Activated naive CD4-positive, alpha-beta T cell treated with Interleukin-2 at 50 U/mL for 16 hours (primary cell): Measurements from ENCODE around the gene NAA38.

ENCODE experiments used
- DNase-seq: peaks from one replicate; pipeline ENCODE4 v3.0.0-alpha.2; 2020

NAA38 gene

DNA sequence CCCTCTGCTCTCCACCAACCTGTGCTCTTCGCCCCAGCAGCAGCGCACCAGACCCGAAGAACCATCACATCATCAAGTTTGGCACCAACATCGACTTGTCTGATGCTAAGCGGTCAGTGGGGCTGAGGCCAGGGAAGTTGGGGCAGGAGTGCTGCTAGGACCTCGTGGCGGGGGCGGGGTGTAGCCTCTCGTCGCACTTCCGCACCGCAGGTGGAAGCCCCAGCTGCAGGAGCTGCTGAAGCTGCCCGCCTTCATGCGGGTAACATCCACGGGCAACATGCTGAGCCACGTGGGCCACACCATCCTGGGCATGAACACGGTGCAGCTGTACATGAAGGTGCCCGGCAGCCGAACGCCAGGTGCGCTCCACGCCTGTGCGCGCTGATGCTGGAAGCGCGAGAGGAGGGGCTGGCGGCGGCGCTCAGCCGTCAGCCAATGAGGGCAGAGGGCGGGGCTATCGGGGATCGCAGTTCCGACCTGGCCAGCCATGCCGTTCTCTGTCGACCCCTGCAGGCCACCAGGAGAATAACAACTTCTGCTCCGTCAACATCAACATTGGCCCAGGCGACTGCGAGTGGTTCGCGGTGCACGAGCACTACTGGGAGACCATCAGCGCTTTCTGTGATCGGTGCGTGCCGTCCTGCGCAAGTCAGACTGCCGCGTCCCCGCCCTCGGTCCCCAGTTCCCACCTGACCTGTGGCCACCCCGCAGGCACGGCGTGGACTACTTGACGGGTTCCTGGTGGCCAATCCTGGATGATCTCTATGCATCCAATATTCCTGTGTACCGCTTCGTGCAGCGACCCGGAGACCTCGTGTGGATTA, 5.7 kb downstream of the NAA38 start:
- DNase-seq: peak; percentile 93

DNA sequence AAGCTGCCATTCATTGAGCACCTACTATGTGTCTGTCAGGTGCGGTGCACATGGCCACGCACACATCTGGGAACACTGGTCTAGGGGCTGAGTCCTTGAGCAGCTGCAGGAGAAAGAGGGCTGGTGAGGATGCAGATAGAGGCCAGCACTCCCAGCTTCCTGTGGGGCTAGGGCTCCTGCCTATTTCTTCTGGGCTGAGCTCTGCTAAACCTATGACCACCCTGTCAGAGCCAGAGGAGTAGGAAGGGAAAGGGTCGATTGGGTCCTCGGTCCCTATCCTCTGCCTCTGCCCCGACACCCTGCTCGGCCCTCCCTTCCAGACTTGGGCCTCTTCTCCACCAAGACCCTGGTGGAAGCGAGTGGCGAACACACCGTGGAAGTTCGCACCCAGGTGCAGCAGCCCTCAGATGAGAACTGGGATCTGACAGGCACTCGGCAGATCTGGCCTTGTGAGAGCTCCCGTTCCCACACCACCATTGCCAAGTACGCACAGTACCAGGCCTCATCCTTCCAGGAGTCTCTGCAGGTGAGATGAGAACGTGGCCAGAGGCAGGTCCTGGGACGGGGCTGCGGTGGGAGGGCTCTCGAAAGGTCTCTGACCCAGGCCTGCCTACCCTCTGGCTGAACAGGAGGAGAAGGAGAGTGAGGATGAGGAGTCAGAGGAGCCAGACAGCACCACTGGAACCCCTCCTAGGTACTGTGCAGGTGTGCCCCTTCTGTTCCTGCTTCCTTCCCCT, 6.5 kb downstream of the NAA38 start:
- no peak for DNase-seq

DNA sequence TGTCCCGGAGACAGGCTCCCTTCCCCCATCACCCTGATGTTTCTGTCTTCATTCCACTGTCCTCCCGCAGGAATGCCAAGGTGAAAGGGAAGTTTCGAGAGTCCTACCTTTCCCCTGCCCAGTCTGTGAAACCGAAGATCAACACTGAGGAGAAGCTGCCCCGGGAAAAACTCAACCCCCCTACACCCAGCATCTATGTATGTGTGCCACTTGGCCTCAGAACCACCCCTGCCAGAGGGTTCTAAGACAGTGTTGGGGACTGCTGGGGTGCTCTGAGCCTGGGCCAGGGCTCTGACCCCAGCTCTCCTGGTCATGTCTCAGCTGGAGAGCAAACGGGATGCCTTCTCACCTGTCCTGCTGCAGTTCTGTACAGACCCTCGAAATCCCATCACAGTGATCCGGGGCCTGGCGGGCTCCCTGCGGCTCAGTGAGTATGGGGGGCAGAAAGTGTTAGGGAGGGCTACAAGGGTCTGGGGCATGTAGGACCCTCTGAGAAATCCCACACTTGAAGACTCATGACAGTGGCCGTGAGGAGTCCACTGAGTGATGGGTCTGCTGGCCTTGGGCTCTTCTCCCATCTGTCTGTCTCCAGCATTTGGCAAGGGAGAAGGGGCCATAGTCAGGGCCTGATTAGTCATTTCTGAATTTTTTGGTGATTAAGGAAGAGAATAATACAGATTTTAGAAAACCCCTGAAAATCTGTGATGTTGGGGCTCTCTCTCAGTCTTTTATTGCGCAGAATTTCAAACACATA, 7.4 kb downstream of the NAA38 start:
- DNase-seq: no peak

DNA sequence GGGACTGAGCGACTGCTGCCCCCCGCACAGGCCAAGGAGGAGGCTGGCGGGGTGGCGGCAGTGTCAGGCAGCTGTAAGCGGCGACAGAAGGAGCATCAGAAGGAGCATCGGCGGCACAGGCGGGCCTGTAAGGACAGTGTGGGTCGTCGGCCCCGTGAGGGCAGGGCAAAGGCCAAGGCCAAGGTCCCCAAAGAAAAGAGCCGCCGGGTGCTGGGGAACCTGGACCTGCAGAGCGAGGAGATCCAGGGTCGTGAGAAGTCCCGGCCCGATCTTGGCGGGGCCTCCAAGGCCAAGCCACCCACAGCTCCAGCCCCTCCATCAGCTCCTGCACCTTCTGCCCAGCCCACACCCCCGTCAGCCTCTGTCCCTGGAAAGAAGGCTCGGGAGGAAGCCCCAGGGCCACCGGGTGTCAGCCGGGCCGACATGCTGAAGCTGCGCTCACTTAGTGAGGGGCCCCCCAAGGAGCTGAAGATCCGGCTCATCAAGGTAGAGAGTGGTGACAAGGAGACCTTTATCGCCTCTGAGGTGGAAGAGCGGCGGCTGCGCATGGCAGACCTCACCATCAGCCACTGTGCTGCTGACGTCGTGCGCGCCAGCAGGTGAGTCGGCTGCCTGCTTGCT, 8.1 kb downstream of the NAA38 start:
- no peak for DNase-seq

DNA sequence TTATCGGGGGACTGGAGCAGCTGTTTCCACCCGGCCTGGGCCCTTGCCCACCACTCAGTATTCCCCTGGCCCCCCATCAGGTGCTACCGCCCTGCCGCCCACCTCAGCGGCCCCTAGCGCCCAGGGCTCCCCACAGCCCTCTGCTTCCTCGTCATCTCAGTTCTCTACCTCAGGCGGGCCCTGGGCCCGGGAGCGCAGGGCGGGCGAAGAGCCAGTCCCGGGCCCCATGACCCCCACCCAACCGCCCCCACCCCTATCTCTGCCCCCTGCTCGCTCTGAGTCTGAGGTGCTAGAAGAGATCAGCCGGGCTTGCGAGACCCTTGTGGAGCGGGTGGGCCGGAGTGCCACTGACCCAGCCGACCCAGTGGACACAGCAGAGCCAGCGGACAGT, 8.6 kb downstream of the NAA38 start:
- DNase-seq: no peak

DNA sequence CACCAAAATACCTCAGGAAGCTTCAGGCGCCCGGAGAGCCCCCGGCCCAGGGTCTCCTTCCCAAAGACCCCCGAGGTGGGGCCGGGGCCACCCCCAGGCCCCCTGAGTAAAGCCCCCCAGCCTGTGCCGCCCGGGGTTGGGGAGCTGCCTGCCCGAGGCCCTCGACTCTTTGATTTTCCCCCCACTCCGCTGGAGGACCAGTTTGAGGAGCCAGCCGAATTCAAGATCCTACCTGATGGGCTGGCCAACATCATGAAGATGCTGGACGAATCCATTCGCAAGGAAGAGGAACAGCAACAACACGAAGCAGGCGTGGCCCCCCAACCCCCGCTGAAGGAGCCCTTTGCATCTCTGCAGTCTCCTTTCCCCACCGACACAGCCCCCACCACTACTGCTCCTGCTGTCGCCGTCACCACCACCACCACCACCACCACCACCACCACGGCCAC, 9.2 kb downstream of the NAA38 start:
- DNase-seq: no peak

DNA sequence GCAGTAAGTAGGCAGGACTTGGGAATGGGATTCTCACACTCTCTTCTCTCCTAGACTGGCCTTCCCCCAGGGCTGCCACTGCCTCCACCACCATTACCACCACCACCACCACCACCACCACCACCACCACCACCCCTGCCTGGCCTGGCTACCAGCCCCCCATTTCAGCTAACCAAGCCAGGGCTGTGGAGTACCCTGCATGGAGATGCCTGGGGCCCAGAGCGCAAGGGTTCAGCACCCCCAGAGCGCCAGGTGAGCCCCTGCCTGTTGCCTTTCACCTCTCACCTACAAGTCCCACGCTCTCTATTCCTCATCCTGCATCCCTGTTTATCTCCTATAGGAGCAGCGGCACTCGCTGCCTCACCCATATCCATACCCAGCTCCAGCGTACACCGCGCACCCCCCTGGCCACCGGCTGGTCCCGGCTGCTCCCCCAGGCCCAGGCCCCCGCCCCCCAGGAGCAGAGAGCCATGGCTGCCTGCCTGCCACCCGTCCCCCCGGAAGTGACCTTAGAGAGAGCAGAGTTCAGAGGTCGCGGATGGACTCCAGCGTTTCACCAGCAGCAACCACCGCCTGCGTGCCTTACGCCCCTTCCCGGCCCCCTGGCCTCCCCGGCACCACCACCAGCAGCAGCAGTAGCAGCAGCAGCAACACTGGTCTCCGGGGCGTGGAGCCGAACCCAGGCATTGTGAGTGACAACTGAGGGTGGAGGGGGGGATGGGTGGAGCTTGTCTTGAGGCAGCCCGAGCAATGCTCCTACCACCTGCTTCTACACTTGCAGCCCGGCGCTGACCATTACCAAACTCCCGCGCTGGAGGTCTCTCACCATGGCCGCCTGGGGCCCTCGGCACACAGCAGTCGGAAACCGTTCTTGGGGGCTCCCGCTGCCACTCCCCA, 10.3 kb downstream of the NAA38 start:
- DNase-seq: no peak

DNA sequence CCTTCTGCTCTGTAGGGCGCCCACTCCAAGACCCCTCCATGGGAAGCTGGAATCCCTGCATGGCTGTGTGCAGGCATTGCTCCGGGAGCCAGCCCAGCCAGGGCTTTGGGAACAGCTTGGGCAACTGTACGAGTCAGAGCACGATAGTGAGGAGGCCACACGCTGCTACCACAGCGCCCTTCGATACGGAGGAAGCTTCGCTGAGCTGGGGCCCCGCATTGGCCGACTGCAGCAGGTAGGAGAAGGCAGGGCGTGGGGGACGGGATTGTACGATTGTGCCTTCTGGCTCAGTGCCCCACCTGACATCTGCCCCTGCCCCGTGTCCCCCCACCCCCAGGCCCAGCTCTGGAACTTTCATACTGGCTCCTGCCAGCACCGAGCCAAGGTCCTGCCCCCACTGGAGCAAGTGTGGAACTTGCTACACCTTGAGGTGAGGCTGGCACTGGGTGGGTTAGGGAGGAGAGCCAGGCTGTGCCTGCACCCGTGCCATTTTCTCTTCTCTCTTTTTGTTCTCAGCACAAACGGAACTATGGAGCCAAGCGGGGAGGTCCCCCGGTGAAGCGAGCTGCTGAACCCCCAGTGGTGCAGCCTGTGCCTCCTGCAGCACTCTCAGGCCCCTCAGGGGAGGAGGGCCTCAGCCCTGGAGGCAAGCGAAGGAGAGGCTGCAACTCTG, 11.2 kb downstream of the NAA38 start:
- DNase-seq: no peak

DNA sequence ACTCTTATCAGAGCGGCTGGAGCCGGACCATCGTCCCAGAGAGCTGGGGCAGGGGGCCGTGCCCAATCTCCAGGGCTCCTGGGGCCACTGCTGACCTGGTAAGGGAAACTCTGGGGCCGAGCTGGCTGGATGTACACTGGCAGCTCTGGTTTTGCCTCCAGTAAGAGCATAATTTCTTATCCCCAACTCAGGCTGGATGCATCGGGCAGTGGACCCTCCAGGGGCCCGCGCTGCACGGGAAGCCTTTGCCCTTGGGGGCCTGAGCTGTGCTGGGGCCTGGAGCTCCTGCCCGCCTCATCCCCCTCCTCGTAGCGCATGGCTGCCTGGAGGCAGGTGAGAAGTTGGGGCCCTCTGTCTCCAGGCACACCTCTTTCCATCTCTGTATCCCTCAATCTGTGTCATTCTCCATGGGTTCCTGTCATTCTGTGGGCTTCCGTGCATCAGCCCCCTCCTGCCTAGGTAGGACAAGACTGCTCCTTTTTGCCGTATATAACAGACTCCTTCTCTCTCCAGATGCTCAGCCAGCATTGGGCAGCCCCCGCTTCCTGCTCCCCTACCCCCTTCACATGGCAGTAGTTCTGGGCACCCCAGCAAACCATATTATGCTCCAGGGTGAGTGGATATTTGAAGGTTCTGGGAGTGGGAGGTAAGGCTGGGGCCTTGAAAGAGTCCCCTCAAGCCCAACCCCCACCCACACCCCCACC, 11.8 kb downstream of the NAA38 start:
- DNase-seq: no peak

DNA sequence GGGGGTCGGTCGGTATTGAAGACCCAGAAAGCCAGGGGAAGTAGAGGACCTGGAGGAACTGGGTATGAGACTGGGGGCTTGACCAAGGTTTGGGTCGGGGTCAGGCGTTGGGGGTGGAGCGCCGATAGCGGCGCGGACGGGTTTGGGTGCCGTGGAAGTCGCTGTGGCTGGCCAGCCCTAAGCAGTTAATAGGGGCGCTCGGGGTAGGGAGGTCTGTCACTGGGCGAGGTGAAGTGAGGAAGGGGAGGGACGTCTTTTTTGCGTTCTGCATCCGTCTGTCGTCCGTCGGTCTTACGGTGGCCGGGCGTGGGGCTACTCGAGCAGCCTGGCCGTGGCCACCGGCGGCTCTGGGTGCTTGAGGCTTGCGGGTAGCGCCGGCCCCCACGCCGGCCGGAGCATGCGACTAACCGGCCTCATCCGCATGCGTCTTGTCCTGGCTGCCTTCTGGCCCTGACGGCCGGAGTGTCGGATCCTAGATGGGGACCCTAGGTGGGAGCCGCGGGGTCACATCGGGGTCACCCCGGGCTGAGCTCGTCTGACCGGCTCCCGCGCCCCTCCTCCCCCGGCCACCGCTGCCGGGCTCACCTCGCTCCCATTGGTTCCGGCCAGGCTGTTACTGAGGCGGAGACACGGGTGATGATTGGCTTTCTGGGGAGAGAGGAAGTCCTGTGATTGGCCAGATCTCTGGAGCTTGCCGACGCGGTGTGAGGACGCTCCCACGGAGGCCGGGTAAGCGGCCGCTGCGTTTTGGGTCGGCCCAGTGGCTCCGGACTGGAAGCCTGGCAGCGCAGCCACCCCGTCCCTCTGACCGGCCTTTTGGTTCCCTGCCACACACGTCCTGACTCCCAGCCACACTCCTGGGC, 12.8 kb downstream of the NAA38 start:
- peak; percentile 87 for DNase-seq

DNA sequence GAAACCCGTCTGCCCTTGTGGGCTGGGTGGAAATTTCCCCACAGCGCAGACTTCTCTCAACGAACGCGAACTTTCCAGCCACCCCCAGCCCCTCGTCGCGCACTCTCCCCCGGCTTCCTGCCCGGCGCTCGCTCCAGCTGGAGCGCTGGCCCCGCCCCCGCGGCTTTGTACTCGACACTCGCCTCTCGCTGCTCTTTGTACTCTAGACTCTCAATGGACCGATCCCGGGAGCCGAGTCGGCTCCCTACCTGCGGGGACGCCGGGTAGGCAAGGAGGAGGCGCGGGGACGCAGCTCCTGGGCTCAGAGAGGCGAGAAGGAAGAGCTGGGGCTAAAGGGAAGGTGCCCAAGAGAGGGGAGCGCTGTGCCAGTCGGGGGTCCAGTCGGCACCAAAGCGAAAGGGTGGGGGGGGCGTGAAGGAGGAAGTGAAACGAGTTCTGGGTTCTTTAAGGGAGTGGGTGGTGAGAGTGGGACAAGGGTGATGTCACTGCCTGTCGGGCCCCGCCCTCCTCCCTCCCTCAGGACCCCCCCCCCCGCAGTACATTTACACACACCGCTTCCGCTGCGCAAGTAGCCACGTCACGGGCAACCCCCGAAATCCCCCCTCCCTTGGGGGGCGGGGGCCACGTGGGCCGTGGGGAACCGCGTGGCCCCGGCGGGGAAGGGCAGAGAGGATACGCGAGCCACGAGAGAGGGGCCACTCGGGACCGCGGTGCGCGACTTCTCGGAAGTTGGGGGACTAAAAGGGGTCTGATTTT, 13.6 kb downstream of the NAA38 start:
- DNase-seq: peak; percentile 92

DNA sequence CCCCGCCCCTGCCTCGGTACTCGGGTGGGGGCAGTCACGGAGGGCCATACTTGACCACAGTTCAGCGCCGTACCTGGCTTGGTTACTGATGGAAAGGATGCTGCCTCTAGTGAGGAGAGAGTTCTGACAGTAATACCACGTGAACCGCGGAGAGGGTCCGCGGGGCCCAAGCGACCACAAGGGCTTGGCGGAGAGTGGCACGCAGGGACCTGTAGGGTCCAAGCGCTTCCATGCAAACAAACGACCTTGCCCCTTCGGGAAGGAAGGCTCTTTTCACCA, 14.2 kb downstream of the NAA38 start:
- no peak for DNase-seq

DNA sequence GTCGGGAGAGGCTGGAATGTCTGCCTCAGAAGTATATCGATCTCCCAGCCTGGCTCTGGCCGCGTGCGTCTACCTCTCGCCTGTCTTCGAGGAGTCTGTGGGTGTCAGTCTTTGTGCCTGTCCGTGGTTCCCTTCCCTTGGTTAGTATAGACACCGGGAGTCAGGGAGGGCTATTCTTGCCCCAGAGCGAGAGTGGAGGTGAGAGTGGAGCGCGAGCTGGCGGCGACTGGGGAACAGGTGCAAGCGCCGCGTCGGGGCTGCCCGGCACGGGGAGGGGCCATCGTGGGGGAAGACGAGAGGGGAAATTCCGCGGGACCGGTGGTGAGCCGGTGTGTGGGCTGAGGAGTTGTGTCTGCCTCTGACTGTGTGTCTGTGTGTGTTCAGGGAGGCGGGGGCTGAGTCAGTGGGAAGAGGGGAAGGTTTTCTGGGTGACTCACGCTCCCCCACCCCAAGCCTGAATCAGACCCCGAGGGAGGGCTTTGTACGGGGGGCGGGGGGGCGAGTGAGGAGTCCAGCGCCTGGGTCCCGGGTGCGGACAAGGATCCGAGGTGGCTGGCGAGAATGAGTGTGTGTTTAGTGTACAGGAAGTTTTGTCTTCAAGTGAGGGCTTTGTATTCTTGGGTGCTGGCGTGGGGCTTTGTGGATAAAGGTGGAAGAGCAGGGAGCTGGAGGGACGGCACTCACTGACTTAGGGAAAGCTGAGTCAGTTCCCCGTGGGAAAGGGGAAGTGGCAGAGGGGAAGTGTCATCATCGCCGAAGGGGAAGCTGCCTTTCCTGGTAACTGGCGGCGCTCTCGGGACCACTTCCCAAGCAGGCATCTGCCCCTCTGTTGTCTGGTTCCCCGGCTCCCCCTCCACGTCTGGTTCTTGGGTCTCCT, 14.7 kb downstream of the NAA38 start:
- DNase-seq: peak; percentile 99

DNA sequence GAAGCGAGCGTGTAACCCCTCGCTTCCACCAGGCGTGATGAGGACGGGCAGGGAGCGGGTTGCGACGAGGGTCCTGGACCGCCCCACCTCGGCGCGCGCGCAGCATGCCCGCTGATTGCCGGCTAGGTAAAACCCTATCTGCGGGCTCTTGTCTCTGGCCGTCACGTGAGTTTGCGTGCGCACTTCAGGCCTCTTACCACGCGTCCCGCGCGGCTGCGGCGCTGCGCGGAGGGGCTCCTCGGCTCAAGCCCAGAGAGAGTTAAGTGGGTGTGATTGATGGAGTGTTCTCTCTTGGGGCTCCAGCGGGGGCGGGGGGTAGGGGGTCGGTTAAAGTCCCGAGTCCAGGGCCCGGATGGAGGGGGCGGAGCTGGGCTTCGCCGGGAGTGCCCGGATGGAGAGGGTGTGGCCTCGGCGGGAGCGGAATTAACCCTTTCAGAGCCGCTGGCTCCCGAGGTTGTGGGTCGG, 15.4 kb downstream of the NAA38 start:
- DNase-seq: peak; percentile 86

DNA sequence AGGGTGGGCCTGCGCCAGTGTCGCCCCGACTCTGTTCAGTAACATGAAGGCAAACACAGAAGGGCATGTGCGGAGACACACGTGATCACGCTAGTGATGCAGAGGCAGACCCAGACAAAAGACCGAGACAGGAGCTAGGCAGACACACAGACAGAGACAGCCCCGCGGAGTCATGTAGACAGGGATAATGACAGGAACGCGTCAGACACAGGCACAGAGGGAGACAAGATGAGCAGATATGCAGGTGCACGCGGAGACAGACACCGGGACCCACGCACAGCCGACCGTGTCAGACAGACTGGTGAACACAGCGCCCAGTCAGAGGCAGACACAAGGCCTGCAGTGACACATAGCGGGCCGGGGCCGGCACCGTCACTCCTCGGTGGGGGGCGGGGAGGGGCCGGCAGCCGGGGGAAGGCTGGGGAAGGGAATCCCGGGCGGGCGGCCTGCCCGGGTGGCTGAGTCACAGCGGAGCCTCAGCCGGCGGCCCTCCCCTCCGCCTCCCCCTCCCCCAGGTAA, 15.9 kb downstream of the NAA38 start:
- DNase-seq: peak; percentile 95

DNA sequence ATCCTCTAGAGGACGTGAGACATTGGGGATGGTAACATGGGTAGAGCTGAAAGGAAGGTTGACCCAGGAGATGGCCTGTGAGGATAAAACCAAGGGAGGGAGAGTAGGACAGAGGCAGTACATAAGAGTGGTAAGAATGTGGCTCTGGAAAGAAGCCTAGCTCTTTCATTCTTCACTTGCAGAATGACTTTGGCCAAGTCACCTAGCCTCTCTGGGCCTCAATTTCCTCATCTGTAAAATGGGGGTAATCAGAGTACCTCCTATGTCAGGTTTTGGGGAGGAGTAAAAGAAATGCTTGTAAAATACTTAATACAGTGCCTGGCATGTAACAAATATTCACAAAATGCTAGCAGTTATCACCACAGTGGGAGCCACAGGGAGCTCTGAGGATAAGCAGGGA, 16.5 kb downstream of the NAA38 start:
- no peak for DNase-seq

DNA sequence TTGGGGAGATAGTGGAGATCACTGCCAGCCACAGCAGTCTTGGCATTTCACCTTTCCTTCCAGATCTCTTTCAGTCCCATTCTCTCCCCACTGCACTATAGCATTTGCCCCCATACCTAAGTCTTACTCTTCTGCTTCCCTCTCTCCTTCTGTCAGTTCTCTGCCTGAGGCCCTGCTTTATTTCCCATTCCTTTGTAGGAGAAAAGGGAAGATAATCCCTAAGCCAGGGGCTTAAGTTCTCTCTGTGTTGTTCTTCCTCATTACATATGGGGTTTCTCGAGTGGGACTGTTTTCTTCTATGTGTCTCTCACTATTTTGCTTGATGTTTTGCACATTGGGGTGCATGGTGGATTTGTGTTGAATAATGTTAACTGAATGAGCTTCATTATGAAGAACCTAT, 16.9 kb downstream of the NAA38 start:
- DNase-seq: no peak

DNA sequence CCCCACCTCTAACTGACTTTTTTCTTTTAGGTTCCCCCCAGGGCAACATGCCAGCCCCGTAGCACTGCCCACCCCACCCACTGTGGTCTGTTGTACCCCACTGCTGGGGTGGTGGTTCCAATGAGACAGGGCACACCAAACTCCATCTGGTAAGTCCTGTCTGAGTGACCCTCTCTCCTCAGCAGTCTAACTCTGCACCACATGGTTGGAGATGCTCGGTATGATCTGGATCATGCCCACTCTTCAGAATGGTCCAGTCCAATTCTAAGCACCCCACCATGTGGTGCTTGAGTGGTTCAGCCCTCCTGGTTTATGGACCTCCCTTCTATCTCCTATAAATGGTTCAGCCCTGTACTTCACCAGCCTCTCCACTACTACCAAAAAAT, 17.5 kb downstream of the NAA38 start:
- no peak for DNase-seq
